HG03354 (cell line): ENCODE data around the gene DDX23.

Experiments used
- ATAC-seq: cut with Tn5 transposase; IDR thresholded peaks from one replicate; pipeline ENCODE4 v1.9.1; 2021; ENCODE audit warnings: mild to moderate bottlenecking; ENCODE audit not compliant: unreplicated experiment, poor library complexity, severe bottlenecking

Gene DDX23

GRCh38 chr12:48827026-48827425 is 24.9 kb downstream of the DDX23 start:
- no peak for ATAC-seq

- no peak for ATAC-seq
Observed at GRCh38 chr12:48826209-48826855, 25.6 kb downstream of the DDX23 start.

- ATAC-seq = no peak
Observed at GRCh38 chr12:48824905-48825304, 27.1 kb downstream of the DDX23 start.

- ATAC-seq = no peak
Observed at GRCh38 chr12:48824112-48824511, 27.9 kb downstream of the DDX23 start.

- ATAC-seq = no peak
Observed at GRCh38 chr12:48823281-48823680, 28.7 kb downstream of the DDX23 start.

GRCh38 chr12:48822711-48823110 is 29.3 kb downstream of the DDX23 start:
- ATAC-seq = no peak

GRCh38 chr12:48822139-48822538 is 29.8 kb downstream of the DDX23 start:
- ATAC-seq = no peak

GRCh38 chr12:48819986-48820725 is 31.8 kb downstream of the DDX23 start:
- no peak for ATAC-seq

- no peak for ATAC-seq
Observed at GRCh38 chr12:48818831-48819590, 33.0 kb downstream of the DDX23 start.

- no peak for ATAC-seq
Observed at GRCh38 chr12:48817873-48818830, 33.8 kb downstream of the DDX23 start, which contains the start of gene CACNB3. TSS of gene CACNB3 (plus strand) at chr12:48818496. CDS start at chr12:48818930, 434 bp downstream.

- ATAC-seq = no peak
Observed at GRCh38 chr12:48816143-48816854, 35.7 kb downstream of the DDX23 start.

GRCh38 chr12:48815126-48816110 is 36.5 kb downstream of the DDX23 start:
- ATAC-seq = peak; percentile 14

GRCh38 chr12:48814262-48815125 is 37.5 kb downstream of the DDX23 start:
- ATAC-seq = peak; percentile 83

GRCh38 chr12:48813465-48814261 is 38.3 kb downstream of the DDX23 start:
- ATAC-seq = no peak

GRCh38 chr12:48812389-48812788 is 39.6 kb downstream of the DDX23 start:
- no peak for ATAC-seq

- ATAC-seq = no peak
Observed at GRCh38 chr12:48811437-48812090, 40.4 kb downstream of the DDX23 start.
